SU-DHL-6 (cell line): ENCODE data around the gene OTOGL.

Experiments used
- H2AFZ ChIP-seq: fragments of 200-600 bp; sonication (generic); 2 replicates; pipeline ENCODE4 v1.6.1; 2014; ENCODE audit warnings: low read depth, mild to moderate bottlenecking, moderate library complexity, mixed read lengths, antibody characterized with exemption, low read length; ENCODE audit not compliant: severe bottlenecking
- H3F3A ChIP-seq: fragments of 200-600 bp; shearing (Covaris generic); 2 replicates; pipeline ENCODE4 v1.6.0; 2016; ENCODE audit warnings: antibody characterized with exemption, mild to moderate bottlenecking; ENCODE audit not compliant: insufficient read depth
- H3K27ac ChIP-seq: fragments of 200-600 bp; sonication (generic); 2 replicates; pipeline ENCODE4 v1.5.1; 2016; ENCODE audit warnings: low read depth, mild to moderate bottlenecking, low read length, moderate library complexity, mixed read lengths
- H3K27me3 ChIP-seq: fragments of 200-600 bp; sonication (generic), shearing (Covaris generic); 2 replicates; pipeline ENCODE4 v1.6.0; 2014; ENCODE audit warnings: mild to moderate bottlenecking, low read length
- H3K36me3 ChIP-seq: fragments of 200-600 bp; sonication (generic); 2 replicates; pipeline ENCODE4 v1.6.1; 2014; ENCODE audit warnings: mild to moderate bottlenecking, low read length, mixed read lengths
- H3K4me2 ChIP-seq: fragments of 300-600, 200-600 bp; shearing (Covaris generic), sonication (generic); 2 replicates; pipeline ENCODE4 v1.6.0; 2014; ENCODE audit warnings: low read length, low read depth, mild to moderate bottlenecking; ENCODE audit not compliant: poor library complexity, severe bottlenecking
- H3K4me3 ChIP-seq: fragments of 200-600 bp; sonication (generic); 2 replicates; pipeline ENCODE4 v1.5.1; 2014; ENCODE audit warnings: antibody characterized with exemption, low read length, mild to moderate bottlenecking, mixed read lengths; ENCODE audit not compliant: insufficient read depth, poor library complexity, severe bottlenecking
- H3K79me2 ChIP-seq: fragments of 200-600 bp; sonication (generic); 2 replicates; pipeline ENCODE4 v1.6.1; 2014; ENCODE audit warnings: mild to moderate bottlenecking, low read length, moderate library complexity; ENCODE audit not compliant: insufficient read depth
- H3K9ac ChIP-seq: fragments of 200-600 bp; sonication (generic); 2 replicates; pipeline ENCODE4 v1.7.0; 2014; ENCODE audit warnings: mild to moderate bottlenecking, low read length
- H3K9me2 ChIP-seq: fragments of 200-600 bp; sonication (generic); replicated peaks from 2 replicates; pipeline ENCODE4 v1.6.1; 2014; ENCODE audit warnings: low read length; ENCODE audit not compliant: insufficient read depth
- H3K9me3 ChIP-seq: fragments of 200-600 bp; sonication (generic); 2 replicates; pipeline ENCODE4 v1.6.1; 2014; ENCODE audit warnings: low read length, mixed read lengths; ENCODE audit not compliant: insufficient read depth
- H4K20me1 ChIP-seq: fragments of 200-600 bp; sonication (generic); 2 replicates; pipeline ENCODE4 v1.6.1; 2014; ENCODE audit warnings: low read depth, mild to moderate bottlenecking, antibody characterized with exemption, low read length, moderate library complexity, mixed read lengths
- CTCF ChIP-seq: fragments of 200-600 bp; sonication (generic); IDR thresholded peaks from one replicate; pipeline ENCODE4 v1.5.1; 2017; ENCODE audit warnings: antibody characterized with exemption, mild to moderate bottlenecking, low read length, moderate library complexity; ENCODE audit not compliant: insufficient read depth, poor library complexity, severe bottlenecking
- EZH2phosphoT487 ChIP-seq: fragments of 200-600 bp; sonication (generic), shearing (Covaris generic); conservative IDR thresholded peaks from 2 replicates; pipeline ENCODE4 v1.6.1; 2018; ENCODE audit warnings: mild to moderate bottlenecking, antibody characterized with exemption, low read length, moderate library complexity, mixed read lengths

The OTOGL gene

DNA sequence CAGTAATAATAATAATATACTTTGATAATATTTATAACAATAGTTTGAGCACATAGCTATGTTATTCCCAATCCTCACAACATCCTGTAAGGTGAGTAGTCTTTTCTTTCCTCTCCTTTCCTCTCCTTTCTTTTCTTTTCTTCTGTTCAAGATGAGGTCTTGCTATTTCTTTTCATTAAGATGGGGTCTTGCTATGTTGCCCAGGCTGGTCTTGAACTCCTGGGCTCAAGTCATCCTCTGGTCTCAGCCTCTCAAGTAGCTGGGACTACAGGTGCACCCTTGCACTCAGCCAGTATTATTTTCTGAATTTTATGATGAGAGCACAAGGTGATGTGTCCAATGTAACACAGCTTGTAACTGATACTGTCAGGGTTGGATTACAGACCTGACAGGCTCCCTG, 134.6 kb downstream of the OTOGL start:
- no peak for TF ChIP-seq CTCF
- TF ChIP-seq EZH2phosphoT487, result no peak
- Histone ChIP-seq H2AFZ (no peak overlapping the region), H3F3A (no peaks in the 10 kb centered on the region), H3K4me2 (no peak overlapping the region), H3K9ac (no peak overlapping the region), H3K9me3 (no peaks in the 10 kb centered on the region), H3K79me2 (no peaks in the 10 kb centered on the region), H4K20me1 (no peaks in the 10 kb centered on the region), H3K36me3 (no peaks in the 10 kb centered on the region), H3K27ac (no peak overlapping the region), H3K27me3 (no peaks in the 10 kb centered on the region), H3K4me3 (no peak overlapping the region), H3K9me2 (no peaks in the 10 kb centered on the region)

DNA sequence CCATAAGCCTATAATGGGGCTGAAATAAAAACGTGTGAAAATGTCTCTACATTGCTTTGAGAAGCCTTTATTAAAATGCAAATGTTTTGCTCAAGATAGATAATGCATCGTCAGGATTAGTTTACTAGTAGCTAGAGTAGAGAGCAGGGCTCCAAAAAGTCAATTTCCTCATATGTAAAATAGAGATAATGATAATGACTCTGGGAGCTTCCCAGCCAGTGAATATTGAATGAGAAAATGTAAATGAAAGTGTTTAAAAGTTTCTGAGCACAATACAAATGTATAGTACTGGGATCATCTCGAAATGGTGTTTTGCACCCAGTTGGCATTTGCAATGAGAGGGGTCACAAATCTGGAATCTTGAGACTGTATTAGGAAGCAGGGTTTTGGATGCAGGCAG, 135.3 kb downstream of the OTOGL start:
- H3K36me3 ChIP-seq, result no peaks in the 10 kb centered on the region

GRCh38 chr12:80235944-80236343, 136.6 kb downstream of the OTOGL start:
- Histone ChIP-seq H3K4me3 (no peak overlapping the region), H3K36me3 (no peaks in the 10 kb centered on the region), H3K4me2 (no peak overlapping the region), H3K9me3 (no peaks in the 10 kb centered on the region), H2AFZ (no peak overlapping the region), H4K20me1 (no peaks in the 10 kb centered on the region), H3K9me2 (no peaks in the 10 kb centered on the region), H3K27ac (no peak overlapping the region), H3F3A (no peaks in the 10 kb centered on the region), H3K9ac (no peak overlapping the region), H3K27me3 (no peaks in the 10 kb centered on the region), H3K79me2 (no peaks in the 10 kb centered on the region)
- no peak for TF ChIP-seq CTCF
- no peak for TF ChIP-seq EZH2phosphoT487

More for the DNA sequence above, 135.3 kb downstream of the OTOGL start:
- no peaks in the 10 kb centered on the region for H3K27me3 ChIP-seq
- no peaks in the 10 kb centered on the region for H4K20me1 ChIP-seq
- H3K79me2 ChIP-seq, result no peaks in the 10 kb centered on the region
- TF ChIP-seq EZH2phosphoT487 (no peak), CTCF (no peak)
- H3F3A ChIP-seq, result no peaks in the 10 kb centered on the region
- no peak overlapping the region for H2AFZ ChIP-seq
- H3K9ac ChIP-seq, result no peak overlapping the region
- no peaks in the 10 kb centered on the region for H3K9me2 ChIP-seq
- H3K27ac ChIP-seq, result no peak overlapping the region
- no peak overlapping the region for H3K4me3 ChIP-seq
- no peak overlapping the region for H3K4me2 ChIP-seq
- H3K9me3 ChIP-seq, result no peaks in the 10 kb centered on the region

- no peak overlapping the region for H3K27ac ChIP-seq
- TF ChIP-seq CTCF (no peak), EZH2phosphoT487 (no peak)
- H3F3A ChIP-seq, result no peaks in the 10 kb centered on the region
- H4K20me1 ChIP-seq, result no peaks in the 10 kb centered on the region
- H3K4me3 ChIP-seq, result no peak overlapping the region
- no peaks in the 10 kb centered on the region for H3K79me2 ChIP-seq
- no peaks in the 10 kb centered on the region for H3K27me3 ChIP-seq
- no peak overlapping the region for H3K4me2 ChIP-seq
- no peaks in the 10 kb centered on the region for H3K9me2 ChIP-seq
- H3K36me3 ChIP-seq, result no peaks in the 10 kb centered on the region
- H2AFZ ChIP-seq, result no peak overlapping the region
- H3K9ac ChIP-seq, result no peak overlapping the region
- no peaks in the 10 kb centered on the region for H3K9me3 ChIP-seq
These were observed 140.5 kb downstream of the OTOGL start for GRCh38 chr12:80239867-80240266.
